Lower leg skin (tissue), 3 donors: ENCODE results near the gene SOX6.

Experiments
- CTCF ChIP-seq, 3 donors: fragments of 450-650 bp; IDR thresholded peaks; one replicate each; pipeline ENCODE4 v1.5.1; 2016; ENCODE audit warnings: antibody characterized with exemption in 3 of 3, mild to moderate bottlenecking in 3 of 3, moderate library complexity in 2 of 3
- POLR2A ChIP-seq, 2 donors: fragments of 450-650 bp; IDR thresholded peaks; one replicate each; pipeline ENCODE4 v1.6.1; 2016 to 2017; ENCODE audit warnings: antibody characterized with exemption in 2 of 2, mild to moderate bottlenecking in 1 of 2, moderate library complexity in 1 of 2

DNA sequence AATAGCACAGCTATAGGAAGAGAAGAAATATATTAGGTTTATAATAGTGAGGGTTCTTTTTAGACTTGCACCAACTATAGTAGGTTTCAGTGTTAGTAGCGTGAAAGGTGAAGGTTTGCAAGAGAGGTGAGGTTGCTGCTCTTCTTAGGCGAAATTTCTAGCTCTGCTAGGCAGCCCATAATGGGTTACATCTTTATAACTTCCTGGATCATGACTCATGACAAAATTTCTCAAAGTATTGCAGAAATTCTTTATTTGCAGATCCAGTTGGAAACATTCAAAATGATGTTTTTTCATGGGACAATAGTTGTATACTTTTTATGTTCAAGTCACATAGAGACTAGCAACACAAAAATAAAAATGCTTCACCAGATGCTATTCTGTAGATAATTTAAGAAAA, 260.0 kb downstream of the SOX6 start:
- TF ChIP-seq CTCF (IDR thresholded peaks at IDR 0.05) (no peak), POLR2A (IDR thresholded peaks at IDR 0.05) (no peak)
